Smooth muscle cell (in vitro differentiated cells): Measurements from ENCODE around the gene ZNF618. TPM values are rescaled to one million over a fixed set of nuclear protein-coding genes. Genes with fewer than 3 reads are reported as not detected.
A peak's percentile ranks its signal among the peaks of the same experiment; 100 is the strongest.

Experiments
- DNase-seq: peaks from one replicate; lab custom pipeline; 2025; ENCODE audit not compliant: unreplicated experiment; lab: John Stamatoyannopoulos, UW
- H2AFZ ChIP-seq: fragments of 200-600 bp; sonication (generic); 2 replicates; pipeline ENCODE4 v1.6.0; 2016; ENCODE audit warnings: antibody characterized with exemption, low read depth, mild to moderate bottlenecking
- H3F3A ChIP-seq: fragments of 200-600 bp; sonication (generic); 2 replicates; pipeline ENCODE4 v1.6.0; 2017; ENCODE audit warnings: antibody characterized with exemption, low read depth
- H3K27ac ChIP-seq: fragments of 200-600 bp; sonication (generic); 2 replicates; pipeline ENCODE4 v1.5.1; 2016; ENCODE audit warnings: low read depth, mild to moderate bottlenecking
- H3K27me3 ChIP-seq: fragments of 200-600 bp; sonication (generic); 2 replicates; pipeline ENCODE4 v1.6.1; 2016; ENCODE audit warnings: low read depth, mild to moderate bottlenecking
- H3K36me3 ChIP-seq: fragments of 200-600 bp; sonication (generic); 2 replicates; pipeline ENCODE4 v1.5.1; 2016; ENCODE audit warnings: low read depth
- H3K4me1 ChIP-seq: fragments of 200-600 bp; sonication (generic); 2 replicates; pipeline ENCODE4 v1.5.1; 2016; ENCODE audit warnings: low read depth
- H3K4me2 ChIP-seq: fragments of 200-600 bp; sonication (generic); 2 replicates; pipeline ENCODE4 v1.6.0; 2016; ENCODE audit warnings: mild to moderate bottlenecking
- H3K4me3 ChIP-seq: fragments of 200-600 bp; sonication (generic); 2 replicates; pipeline ENCODE4 v1.5.1; 2016; ENCODE audit warnings: mild to moderate bottlenecking
- H3K79me2 ChIP-seq: fragments of 200-600 bp; sonication (generic); 2 replicates; pipeline ENCODE4 v1.6.0; 2016; ENCODE audit warnings: low read depth, mild to moderate bottlenecking
- H3K9ac ChIP-seq: fragments of 200-600 bp; sonication (generic); 2 replicates; pipeline ENCODE4 v1.6.0; 2016; ENCODE audit warnings: low read depth
- H3K9me3 ChIP-seq: fragments of 200-600 bp; sonication (generic); replicated peaks from 2 replicates; pipeline ENCODE4 v1.5.1; 2016; ENCODE audit warnings: low read depth
- H4K20me1 ChIP-seq: fragments of 200-600 bp; sonication (generic); 2 replicates; pipeline ENCODE4 v1.6.0; 2016; ENCODE audit warnings: low read depth
- WGBS: methylation state at CpG from one replicate; pipeline ENCODE4 v1.1.7; 2016; ENCODE audit warnings: low lambda C conversion rate; 5-methylcytosine and 5-hydroxymethylcytosine counted together
- polyA plus RNA-seq: library from polyadenylated mRNA; unstranded; fragments of >200 nt; fragmentation: Nextera tagmentation; extraction: Ambion mirVana; gene quantifications from 2 replicates; pipeline ENCODE4 v1.2.1, GENCODE V29; 2016
- total RNA-seq: library from RNA; depleted of rRNA; stranded (reverse); fragments of >200 nt; gene quantifications from 2 replicates; pipeline ENCODE4 v1.2.3, GENCODE V29; 2014
- TF ChIP-seq, protein P1 (sequence below): fragments of 200-600 bp; sonication (generic); IDR thresholded peaks from 2 replicates; pipeline ENCODE4 v1.5.1; 2017; ENCODE audit warnings: borderline replicate concordance, mild to moderate bottlenecking, antibody characterized with exemption; ENCODE audit not compliant: insufficient read depth, poor library complexity, severe bottlenecking

Gene ZNF618
- total and polyA plus RNA-seq, 2 experiments from 2014 or later, result 9.9 to 19.5 TPM

- DNase-seq, result no peak
Measured at GRCh38 chr9:113957821-113958341, 81.8 kb downstream of the ZNF618 start.

DNA sequence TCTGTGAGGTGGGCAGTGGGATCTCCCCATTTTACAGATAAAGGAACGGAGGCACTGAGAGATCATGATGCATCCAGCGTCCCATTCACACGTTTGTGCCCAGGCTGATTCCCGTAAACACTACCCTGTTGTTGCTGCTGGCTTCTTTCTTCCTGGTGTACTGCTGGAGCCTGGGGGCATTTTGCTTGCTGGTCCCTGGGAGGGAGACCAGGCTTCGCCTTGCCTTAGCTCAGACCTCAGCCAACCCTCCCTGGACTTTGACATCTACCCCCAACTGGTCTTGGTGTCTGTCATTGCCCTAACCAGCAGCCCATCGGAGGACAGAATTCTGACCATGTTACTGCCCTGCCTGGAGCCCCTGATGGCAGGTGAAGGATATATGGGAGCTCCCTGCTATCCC, 82.4 kb downstream of the ZNF618 start:
- Histone ChIP-seq H3K27ac (no peak overlapping the region), H3K27me3 (no peaks in the 10 kb centered on the region), H3K79me2 (peaks cover 23% of the 10 kb centered on the region), H3K36me3 (no peaks in the 10 kb centered on the region), H3K4me1 (peaks cover 5% of the 10 kb centered on the region), H3K4me2 (no peak overlapping the region), H3K9ac (no peak overlapping the region), H4K20me1 (peaks cover 67% of the 10 kb centered on the region), H3K9me3 (no peaks in the 10 kb centered on the region), H3F3A (peaks cover 6% of the 10 kb centered on the region), H3K4me3 (no peak overlapping the region), H2AFZ (no peak overlapping the region)
- 94% methylated on average over 6 of the region's 6 CpGs for WGBS
- TF ChIP-seq, protein P1, sequence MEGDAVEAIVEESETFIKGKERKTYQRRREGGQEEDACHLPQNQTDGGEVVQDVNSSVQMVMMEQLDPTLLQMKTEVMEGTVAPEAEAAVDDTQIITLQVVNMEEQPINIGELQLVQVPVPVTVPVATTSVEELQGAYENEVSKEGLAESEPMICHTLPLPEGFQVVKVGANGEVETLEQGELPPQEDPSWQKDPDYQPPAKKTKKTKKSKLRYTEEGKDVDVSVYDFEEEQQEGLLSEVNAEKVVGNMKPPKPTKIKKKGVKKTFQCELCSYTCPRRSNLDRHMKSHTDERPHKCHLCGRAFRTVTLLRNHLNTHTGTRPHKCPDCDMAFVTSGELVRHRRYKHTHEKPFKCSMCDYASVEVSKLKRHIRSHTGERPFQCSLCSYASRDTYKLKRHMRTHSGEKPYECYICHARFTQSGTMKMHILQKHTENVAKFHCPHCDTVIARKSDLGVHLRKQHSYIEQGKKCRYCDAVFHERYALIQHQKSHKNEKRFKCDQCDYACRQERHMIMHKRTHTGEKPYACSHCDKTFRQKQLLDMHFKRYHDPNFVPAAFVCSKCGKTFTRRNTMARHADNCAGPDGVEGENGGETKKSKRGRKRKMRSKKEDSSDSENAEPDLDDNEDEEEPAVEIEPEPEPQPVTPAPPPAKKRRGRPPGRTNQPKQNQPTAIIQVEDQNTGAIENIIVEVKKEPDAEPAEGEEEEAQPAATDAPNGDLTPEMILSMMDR, result no peak
- DNase-seq, result no peak

More at GRCh38 chr9:113957821-113958341, 81.8 kb downstream of the ZNF618 start:
- Histone ChIP-seq H2AFZ (no peak overlapping the region), H3K36me3 (no peaks in the 10 kb centered on the region), H3K9ac (no peak overlapping the region), H3K4me2 (peak overlapping the region; percentile 70), H4K20me1 (peaks cover 67% of the 10 kb centered on the region), H3F3A (peaks cover 6% of the 10 kb centered on the region), H3K4me3 (no peak overlapping the region), H3K4me1 (peaks cover 5% of the 10 kb centered on the region), H3K9me3 (no peaks in the 10 kb centered on the region), H3K79me2 (peaks cover 19% of the 10 kb centered on the region), H3K27me3 (no peaks in the 10 kb centered on the region), H3K27ac (peak overlapping the region; percentile 36)
- TF ChIP-seq, protein P1, result no peak
- WGBS, result 28% methylated on average over 4 of the region's 4 CpGs

DNA sequence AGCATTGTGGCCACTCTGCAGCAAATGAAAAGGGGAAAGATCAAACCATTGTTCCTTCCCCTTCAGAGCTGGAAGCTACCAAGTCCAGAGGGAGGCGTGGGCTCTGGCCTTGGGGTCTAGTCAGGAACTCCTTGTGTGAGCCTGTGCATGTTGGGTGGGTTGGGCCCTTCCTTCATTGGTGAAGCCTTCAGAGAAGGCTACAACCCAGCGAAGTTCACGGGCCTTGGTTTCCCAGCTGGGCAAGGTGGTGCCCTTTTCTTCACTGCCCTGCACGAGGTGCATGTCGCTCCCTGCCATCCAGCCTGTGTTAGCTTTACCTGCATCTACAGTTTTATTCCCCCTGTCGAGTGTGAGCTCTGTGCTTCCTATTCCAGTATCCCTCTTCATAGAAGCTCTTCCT, 84.7 kb downstream of the ZNF618 start:
- Histone ChIP-seq H3K9me3 (no peaks in the 10 kb centered on the region), H2AFZ (no peak overlapping the region), H3K4me1 (no peaks in the 10 kb centered on the region), H3K27me3 (no peaks in the 10 kb centered on the region), H3K27ac (no peak overlapping the region), H3K4me3 (no peak overlapping the region), H4K20me1 (peaks cover 67% of the 10 kb centered on the region), H3K9ac (no peak overlapping the region), H3K79me2 (peaks cover 35% of the 10 kb centered on the region), H3F3A (peaks cover 6% of the 10 kb centered on the region), H3K4me2 (no peak overlapping the region), H3K36me3 (no peaks in the 10 kb centered on the region)
- TF ChIP-seq, protein P1, result no peak
- WGBS, result 98% methylated on average over 6 of the region's 6 CpGs
- DNase-seq, result no peak

- no peaks in the 10 kb centered on the region for H3K4me1 ChIP-seq
Measured at GRCh38 chr9:113962396-113962795, 86.3 kb downstream of the ZNF618 start.

More at GRCh38 chr9:113962396-113962795, 86.3 kb downstream of the ZNF618 start:
- 100% methylated on average over 1 of the region's 1 CpG for WGBS
- Histone ChIP-seq H3F3A (peaks cover 2% of the 10 kb centered on the region), H3K79me2 (peaks cover 25% of the 10 kb centered on the region), H3K27ac (no peak overlapping the region), H4K20me1 (peaks cover 75% of the 10 kb centered on the region), H3K4me3 (no peak overlapping the region), H3K9me3 (no peaks in the 10 kb centered on the region), H3K9ac (no peak overlapping the region), H3K36me3 (no peaks in the 10 kb centered on the region), H2AFZ (no peak overlapping the region), H3K4me2 (no peak overlapping the region), H3K27me3 (no peaks in the 10 kb centered on the region)
- TF ChIP-seq, protein P1, result no peak
- DNase-seq, result no peak
